Gastroesophageal sphincter (tissue), 3 donors: ENCODE measurements around the gene MEP1B.

ENCODE experiments used
- POLR2A ChIP-seq, 2 donors: fragments of 450-650 bp; IDR thresholded peaks; one replicate each; pipeline ENCODE4 v1.6.1; 2017; ENCODE audit warnings: antibody characterized with exemption in 2 of 2, mild to moderate bottlenecking in 2 of 2, moderate library complexity in 1 of 2
- POLR2AphosphoS5 ChIP-seq: sonication (generic); formaldehyde crosslinking; IDR thresholded peaks from one replicate; pipeline ENCODE4 v1.6.1; 2017; ENCODE audit warnings: antibody characterized with exemption
- TF ChIP-seq, protein P1 (sequence below), 4 experiments: fragments of 200-600 bp in 2 of 4; fragments of 450-650 bp in 2 of 4; sonication (generic) in 1 of 4; IDR thresholded peaks; one replicate each; pipeline ENCODE4 v1.5.1; 2017 to 2019; ENCODE audit warnings: antibody characterized with exemption in 4 of 4, mild to moderate bottlenecking in 2 of 4, moderate library complexity in 2 of 4

DNA sequence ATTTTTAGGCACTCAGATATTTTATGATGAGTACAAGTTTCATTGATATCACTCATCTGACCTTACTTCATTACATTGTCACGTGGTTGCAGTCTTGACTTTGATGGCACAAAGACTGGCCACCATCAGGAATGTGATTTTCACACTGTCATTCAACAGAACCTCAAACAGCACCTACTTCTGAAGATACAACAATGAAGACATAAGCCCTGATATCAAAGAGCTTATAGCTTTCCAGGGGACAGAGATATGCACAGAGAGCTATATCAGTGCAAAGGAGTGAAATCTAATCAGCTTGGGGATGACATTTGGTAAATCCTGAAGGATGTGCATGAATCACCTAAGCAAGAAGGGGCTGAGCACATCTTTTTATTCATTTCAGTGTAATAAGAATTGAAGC is 72.3 kb downstream of the MEP1B start:
- TF ChIP-seq, protein P1, sequence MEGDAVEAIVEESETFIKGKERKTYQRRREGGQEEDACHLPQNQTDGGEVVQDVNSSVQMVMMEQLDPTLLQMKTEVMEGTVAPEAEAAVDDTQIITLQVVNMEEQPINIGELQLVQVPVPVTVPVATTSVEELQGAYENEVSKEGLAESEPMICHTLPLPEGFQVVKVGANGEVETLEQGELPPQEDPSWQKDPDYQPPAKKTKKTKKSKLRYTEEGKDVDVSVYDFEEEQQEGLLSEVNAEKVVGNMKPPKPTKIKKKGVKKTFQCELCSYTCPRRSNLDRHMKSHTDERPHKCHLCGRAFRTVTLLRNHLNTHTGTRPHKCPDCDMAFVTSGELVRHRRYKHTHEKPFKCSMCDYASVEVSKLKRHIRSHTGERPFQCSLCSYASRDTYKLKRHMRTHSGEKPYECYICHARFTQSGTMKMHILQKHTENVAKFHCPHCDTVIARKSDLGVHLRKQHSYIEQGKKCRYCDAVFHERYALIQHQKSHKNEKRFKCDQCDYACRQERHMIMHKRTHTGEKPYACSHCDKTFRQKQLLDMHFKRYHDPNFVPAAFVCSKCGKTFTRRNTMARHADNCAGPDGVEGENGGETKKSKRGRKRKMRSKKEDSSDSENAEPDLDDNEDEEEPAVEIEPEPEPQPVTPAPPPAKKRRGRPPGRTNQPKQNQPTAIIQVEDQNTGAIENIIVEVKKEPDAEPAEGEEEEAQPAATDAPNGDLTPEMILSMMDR (IDR thresholded peaks at IDR 0.05), result no peak
- TF ChIP-seq POLR2AphosphoS5, result no peak
- TF ChIP-seq POLR2A (IDR thresholded peaks at IDR 0.05), result no peak
